ENCODE data around the gene PLEKHG7. TPM values are rescaled to one million over a fixed set of nuclear protein-coding genes. Genes with fewer than 3 reads are reported as not detected.

PLEKHG7 gene
- total and polyA plus RNA-seq, 9 of the 15 experiments (the other 6 are each of a cell fraction or from before 2014, with no cell fraction given): 0.03 TPM; not detected in 8

DNA sequence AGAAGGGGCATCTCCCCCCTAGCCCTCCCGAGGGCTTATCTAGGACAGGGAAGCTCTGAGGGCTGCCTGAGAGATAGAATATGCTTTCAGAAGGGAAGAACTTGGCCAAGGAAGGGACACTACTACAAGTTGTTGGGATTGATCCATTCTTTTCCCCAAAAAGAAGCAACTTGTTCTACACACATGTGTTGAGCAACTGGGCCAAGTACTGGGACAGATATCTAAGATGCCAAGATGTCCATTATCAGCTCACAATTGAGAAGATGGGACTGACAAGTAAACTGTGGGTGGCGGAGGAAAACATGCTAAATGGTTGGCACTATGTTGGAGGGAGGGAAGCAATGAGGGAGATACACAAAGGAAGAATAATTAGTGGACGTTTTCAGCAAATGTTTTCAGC lies 30.9 kb downstream of the PLEKHG7 start:
- WGBS (ENCODE audit: insufficient coverage, low coverage, missing lambda C conversion rate): 1% methylated on average over 3 of the region's 3 CpGs
- in situ Hi-C loops (cut with MboI): no loop called here
- TF ChIP-seq TAF15 (IDR thresholded peaks at IDR 0.05; ENCODE audit: low read depth, low read length) (no peak), ZNF12 (CRISPR knock-in tag; IDR thresholded peaks at IDR 0.05) (no peak), ZBTB17 (CRISPR knock-in tag; IDR thresholded peaks at IDR 0.05) (no peak), NR3C1 (CRISPR knock-in tag; IDR thresholded peaks at IDR 0.05) (no peak), ILK (tag; IDR thresholded peaks at IDR 0.05; ENCODE audit: borderline replicate concordance, low read depth) (no peak), ZNF143 (CRISPR knock-in tag; IDR thresholded peaks at IDR 0.05) (no peak), GATA2 (CRISPR knock-in tag; IDR thresholded peaks at IDR 0.05) (no peak), ZNF444 (CRISPR knock-in tag; IDR thresholded peaks at IDR 0.05) (no peak), PHTF2 (CRISPR knock-in tag; IDR thresholded peaks at IDR 0.05) (no peak), POLR2G (IDR thresholded peaks at IDR 0.05; ENCODE audit: low read depth, low read length) (no peak), XRCC3 (IDR thresholded peaks at IDR 0.05) (no peak)
- TF ChIP-seq, protein P1, sequence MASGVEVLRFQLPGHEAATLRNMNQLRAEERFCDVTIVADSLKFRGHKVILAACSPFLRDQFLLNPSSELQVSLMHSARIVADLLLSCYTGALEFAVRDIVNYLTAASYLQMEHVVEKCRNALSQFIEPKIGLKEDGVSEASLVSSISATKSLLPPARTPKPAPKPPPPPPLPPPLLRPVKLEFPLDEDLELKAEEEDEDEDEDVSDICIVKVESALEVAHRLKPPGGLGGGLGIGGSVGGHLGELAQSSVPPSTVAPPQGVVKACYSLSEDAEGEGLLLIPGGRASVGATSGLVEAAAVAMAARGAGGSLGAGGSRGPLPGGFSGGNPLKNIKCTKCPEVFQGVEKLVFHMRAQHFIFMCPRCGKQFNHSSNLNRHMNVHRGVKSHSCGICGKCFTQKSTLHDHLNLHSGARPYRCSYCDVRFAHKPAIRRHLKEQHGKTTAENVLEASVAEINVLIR (CRISPR knock-in tag; IDR thresholded peaks at IDR 0.05): no peak
- Histone ChIP-seq H3K4me3 (no peak overlapping the region), H3K4me2 (ENCODE audit: insufficient read depth, low read length) (no peak overlapping the region), H3K79me2 (ENCODE audit: control insufficient read depth, insufficient read depth, low read length) (no peaks in the 10 kb centered on the region), H2AFZ (ENCODE audit: low read depth, low read length) (no peak overlapping the region), H3K9me3 (replicated peaks; ENCODE audit: control insufficient read depth, insufficient read depth, low read depth, low read length) (no peaks in the 10 kb centered on the region), H3K9ac (ENCODE audit: insufficient read depth in 1 of 2, low read depth in 2 of 2, low read length in 2 of 2) (no peak overlapping the region), H3K9me1 (ENCODE audit: control insufficient read depth, insufficient read depth, low read length) (no peaks in the 10 kb centered on the region), H3K27me3 (ENCODE audit: control insufficient read depth in 2 of 2, insufficient read depth in 2 of 2, low read length in 2 of 2) (peaks cover 31 to 32% of the 10 kb centered on the region in 2 experiments), H3K27ac (ENCODE audit: extremely low read depth, low read depth, low read length) (no peak overlapping the region), H3K36me3 (ENCODE audit: control insufficient read depth, insufficient read depth, low read length) (no peaks in the 10 kb centered on the region), H3K4me1 (replicated peaks in 1 of 2; ENCODE audit: control insufficient read depth in 2 of 2, insufficient read depth in 2 of 2, low read length in 2 of 2) (no peaks in the 10 kb centered on the region), H4K20me1 (replicated peaks; ENCODE audit: control insufficient read depth, insufficient read depth, low read length) (no peaks in the 10 kb centered on the region)
- no peak for ATAC-seq
- no peak for DNase-seq (ENCODE audit: extremely low read depth in 1 of 4, low spot score in 3 of 4)
- CTCF ChIA-PET (ENCODE audit: low intra/inter-chr PET ratio): no interaction called here
- no peak for FAIRE-seq
- no TSS peak for BruUV-seq (replicated peaks)
- intact Hi-C loops (cut with micrococcal nuclease): no loop called here
- POLR2A ChIA-PET: interaction anchor here (0.5 to 0.7 kb wide), 2 partner anchors 689 to 1284 kb away, joined by 4 read pairs; no protein-coding TSS in a partner anchor
